HG03565 (cell line): Measurements from ENCODE around the gene PCDH9.
"Not testable (repeated sequence)": the region's sequence is repeated elsewhere in the genome, so short reads cannot be mapped to it uniquely, and the experiment has no call there.

Experiments
- ATAC-seq: cut with Tn5 transposase; IDR thresholded peaks from one replicate; pipeline ENCODE4 v1.9.1; 2021; ENCODE audit warnings: mild to moderate bottlenecking, moderate library complexity; ENCODE audit not compliant: unreplicated experiment

PCDH9 gene

DNA sequence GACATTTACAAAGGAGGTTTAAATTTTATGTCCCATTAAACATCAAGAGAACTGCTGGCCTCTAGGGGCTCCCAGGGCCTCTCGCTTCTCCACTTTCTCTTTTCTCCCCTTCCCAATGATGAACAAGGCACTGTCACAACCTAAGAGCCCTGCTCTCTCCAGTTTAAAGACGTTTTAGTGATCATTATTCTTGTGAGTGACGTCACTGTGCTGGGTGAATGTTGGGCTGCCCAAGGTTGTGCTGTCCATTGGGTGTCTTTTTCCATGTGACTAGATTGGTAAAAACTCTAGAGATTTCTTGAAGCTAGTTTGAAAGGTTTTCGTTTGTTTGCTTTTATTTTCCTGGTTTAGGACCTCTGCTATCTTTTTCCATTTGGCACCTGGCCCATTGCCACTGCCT, 602.6 kb downstream of the PCDH9 start:
- ATAC-seq: no peak

DNA sequence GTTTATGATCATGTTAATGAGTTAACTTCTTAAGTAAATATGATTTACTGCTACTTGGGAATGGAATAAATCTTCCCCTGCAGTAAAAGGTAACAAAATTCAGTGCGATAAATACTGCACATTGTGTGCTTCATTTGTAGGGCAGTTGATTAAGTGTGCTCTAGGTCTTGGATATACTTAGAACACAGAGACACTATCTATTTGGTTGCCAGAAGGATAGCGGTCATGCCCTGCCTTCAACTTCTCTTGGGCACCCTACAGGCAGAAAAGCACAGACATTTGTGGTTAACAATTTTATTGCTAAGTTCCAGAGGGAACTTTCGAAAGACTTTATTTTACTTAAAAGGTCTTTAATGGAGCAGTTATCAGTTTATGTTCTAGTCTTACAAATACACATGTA, 605.8 kb downstream of the PCDH9 start:
- no peak for ATAC-seq

DNA sequence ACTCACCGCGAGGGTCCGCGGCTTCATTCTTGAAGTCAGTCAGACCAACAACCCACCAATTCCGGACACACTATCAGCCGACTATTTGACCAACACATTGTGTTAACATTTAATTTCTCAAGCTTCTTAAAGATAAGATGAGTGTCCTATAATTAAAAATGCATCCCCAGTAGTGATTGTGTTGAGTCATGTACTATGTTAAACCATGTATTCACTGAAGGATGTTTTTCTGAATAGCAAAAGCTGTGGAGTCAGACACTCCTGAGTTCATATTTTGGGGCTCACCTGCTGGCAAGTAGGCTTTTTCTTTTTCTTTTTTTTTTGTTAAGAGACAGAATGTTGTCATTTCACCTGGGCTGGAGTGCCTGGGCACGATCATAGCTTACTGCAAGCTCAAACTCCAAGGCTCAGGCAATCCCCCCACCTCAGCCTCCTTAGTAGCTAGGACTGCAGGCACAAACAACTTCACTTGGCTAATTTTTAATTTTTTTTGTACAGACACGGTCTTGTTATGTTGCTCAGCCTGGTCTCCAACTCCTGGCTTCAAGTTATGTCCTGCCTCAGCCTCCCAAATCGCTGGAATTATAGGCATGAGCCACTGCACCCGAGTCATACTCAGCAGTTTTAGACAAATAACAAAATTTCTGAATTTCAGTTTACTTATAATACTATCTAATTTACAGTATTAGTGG, 606.9 kb downstream of the PCDH9 start:
- no peak for ATAC-seq

GRCh38 chr13:66621906-66622447, 608.2 kb downstream of the PCDH9 start:
- ATAC-seq: not testable (repeated sequence)

DNA sequence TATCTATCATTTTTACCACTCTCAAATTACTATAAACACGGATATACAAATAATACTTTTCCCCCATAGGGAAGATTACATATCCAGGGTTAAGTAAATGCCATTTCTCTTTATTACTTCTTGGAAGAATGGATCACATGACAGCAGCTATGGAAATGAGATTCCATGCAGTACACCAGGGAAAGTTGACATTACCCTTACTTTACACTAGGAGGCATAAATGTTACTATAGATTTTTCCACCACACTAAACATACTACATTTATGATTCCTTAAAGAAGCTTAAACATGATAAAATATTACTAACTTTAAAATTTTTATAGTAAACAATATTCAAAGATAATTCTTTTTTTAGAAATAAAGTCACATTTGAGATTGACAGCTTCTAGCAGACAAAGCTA, 611.4 kb downstream of the PCDH9 start:
- ATAC-seq: no peak

- no peak for ATAC-seq
These were observed 612.4 kb downstream of the PCDH9 start for GRCh38 chr13:66617786-66618185.

GRCh38 chr13:66612983-66613382, 617.2 kb downstream of the PCDH9 start:
- no peak for ATAC-seq

DNA sequence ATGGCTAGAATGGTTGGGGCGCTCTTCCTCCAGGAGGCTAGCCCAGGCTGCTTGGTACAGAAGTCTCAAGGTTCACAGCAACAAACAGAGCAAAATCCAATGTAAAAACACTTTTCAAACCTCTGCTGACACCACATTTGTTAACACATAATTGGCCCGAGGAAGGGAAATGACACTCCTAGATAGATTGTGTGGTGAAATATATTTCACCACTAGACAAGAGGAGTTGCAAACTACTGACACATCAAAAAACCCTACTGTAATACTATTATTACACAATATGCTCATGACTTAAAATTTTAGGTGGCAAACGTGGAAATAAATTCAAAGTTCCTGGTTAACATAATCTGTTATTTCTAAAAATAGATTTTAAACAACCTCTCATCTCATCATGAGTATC, 643.6 kb downstream of the PCDH9 start:
- ATAC-seq: no peak

DNA sequence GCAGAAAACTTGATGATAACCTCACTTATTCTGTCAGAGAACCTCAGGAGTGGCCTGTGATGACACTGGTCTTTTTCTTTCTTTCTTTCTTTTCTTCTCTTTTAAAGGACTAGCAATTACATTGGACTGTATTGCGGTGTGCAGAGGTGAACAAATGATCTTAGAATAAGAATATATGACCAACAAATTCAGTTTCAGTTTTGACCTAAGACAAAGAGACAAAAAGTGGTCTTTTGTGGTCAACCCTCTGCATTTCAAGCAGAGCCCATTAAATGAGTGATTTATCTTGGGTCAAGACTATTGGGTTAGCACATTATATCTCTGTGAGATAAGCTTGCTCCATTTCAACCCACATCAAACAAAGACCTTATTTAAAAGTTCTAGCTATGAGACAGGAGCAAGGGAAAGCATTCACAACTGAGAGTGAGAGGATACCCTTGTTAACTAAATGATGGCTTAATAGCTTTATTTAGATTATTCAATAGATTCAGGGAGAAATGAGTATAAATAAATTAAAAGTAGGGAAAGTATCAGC, 644.4 kb downstream of the PCDH9 start:
- ATAC-seq: no peak

- ATAC-seq: no peak
These were observed 648.5 kb downstream of the PCDH9 start for GRCh38 chr13:66581675-66582074.

GRCh38 chr13:66578305-66578704, 651.8 kb downstream of the PCDH9 start:
- no peak for ATAC-seq

DNA sequence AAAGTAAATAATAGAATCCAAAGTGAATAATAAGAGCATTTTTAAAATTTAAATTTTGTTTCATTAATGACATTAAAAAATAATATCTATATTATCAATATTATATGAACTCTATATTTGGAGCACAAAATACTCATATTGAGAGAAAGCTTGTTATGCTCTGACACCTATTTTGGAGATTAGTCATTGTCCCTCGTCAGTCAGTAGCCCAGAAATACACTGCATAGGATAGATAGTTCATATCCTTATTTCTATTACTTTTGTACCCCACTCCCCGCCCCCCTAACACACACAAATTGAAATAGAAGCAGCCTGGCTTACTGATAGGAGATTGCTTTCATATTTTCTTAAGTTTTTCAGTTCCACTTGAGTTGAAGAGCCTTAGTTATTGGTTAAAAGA, 652.8 kb downstream of the PCDH9 start:
- ATAC-seq: no peak

DNA sequence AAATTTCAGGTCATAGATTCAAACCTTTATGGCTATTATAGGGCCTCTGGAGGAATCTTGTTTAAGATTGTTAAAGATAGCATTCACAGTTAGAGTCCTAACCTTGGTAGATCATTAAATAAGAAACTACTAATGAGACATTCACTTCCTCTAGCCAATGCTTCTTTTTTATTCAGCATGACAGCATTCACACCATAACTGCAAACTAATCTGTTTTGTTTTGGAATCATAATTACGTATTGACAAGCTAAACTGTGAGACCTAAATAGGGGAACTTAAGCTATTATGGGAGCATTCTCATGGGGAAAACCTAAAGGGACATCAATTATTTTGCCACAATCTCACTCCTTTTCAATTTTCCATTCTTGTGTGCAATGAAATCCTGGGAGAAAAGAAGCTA, 653.8 kb downstream of the PCDH9 start:
- no peak for ATAC-seq

GRCh38 chr13:66574606-66575005, 655.5 kb downstream of the PCDH9 start:
- ATAC-seq: no peak

GRCh38 chr13:66567899-66568612, 662.1 kb downstream of the PCDH9 start:
- no peak for ATAC-seq

GRCh38 chr13:66565279-66565678, 664.9 kb downstream of the PCDH9 start:
- ATAC-seq: no peak

DNA sequence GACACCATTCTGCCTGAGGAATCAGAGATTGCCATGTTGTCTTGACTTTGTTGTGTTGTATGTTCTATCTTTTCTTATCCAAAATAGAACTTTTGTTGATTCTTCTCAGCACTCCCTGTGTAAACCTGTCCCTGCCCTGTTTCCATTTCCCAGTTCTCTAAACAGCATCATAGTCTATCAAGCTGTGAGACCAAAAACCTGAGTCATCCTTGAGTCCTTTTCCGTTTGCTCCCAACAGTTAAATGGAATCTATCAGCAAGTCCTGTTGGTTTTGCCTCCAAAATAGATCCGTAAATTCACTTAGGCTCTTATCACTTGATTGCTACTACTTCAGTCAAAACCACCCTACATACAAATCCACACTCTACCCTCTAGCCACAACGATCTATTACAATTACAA, 667.1 kb downstream of the PCDH9 start:
- ATAC-seq: no peak

- no peak for ATAC-seq
These were observed 668.1 kb downstream of the PCDH9 start for GRCh38 chr13:66562054-66562453.

DNA sequence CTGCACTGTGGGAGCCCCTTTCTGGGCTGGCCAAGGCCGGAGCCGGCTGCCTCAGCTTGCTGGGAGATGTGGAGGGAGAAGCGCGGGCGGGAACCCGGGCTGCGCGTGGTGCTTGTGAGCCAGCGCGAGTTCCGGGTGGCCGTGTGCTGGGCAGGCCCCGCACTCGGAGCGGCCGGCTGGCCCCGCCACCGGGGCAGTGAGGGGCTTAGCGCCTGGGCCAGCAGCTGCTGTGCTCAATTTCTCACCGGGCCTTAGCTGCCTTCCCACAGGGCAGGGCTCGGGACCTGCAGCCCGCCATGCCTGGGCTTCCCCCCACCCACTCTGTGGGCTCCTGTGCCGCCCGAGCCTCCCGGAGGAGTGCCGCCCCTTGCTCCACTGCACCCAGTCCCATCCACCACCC, 669.1 kb downstream of the PCDH9 start:
- no peak for ATAC-seq

DNA sequence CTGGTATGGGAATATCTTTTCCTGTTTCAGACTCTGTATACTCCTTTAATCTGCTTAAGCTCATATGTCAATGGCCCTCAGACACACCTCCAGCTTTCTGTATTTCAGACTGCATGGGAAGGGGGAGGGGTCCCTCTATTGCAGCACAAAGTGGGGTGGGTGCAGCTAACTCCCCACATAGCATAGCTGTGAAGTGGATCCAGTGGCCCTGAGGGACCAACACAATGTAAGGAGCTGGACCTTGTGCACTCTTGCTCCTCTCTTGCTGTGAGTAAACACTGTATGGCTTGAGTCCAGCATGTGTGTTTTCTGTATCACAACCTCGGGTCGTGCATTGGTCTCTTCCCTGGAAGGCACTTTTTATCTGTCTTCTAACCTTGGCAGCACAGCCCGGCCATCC, 669.9 kb downstream of the PCDH9 start:
- ATAC-seq: no peak

DNA sequence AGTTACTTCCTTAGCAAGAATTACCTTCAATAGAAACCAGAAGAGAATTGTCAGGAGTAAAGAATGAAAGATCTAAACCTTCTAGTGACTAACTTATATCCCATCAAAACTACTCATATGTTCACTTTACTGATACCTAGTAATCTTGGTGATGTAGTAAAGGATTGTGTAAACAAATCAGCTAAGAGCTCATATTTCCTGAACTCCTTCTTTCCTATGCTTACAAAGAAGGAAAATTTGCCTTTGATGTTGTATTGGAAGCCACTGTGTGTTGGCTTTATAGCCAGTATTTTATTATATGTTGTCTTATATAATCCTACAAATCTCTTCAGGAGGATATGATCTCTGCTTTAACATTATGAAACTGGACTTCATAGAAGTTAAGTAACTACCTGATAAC, 671.0 kb downstream of the PCDH9 start:
- ATAC-seq: no peak

DNA sequence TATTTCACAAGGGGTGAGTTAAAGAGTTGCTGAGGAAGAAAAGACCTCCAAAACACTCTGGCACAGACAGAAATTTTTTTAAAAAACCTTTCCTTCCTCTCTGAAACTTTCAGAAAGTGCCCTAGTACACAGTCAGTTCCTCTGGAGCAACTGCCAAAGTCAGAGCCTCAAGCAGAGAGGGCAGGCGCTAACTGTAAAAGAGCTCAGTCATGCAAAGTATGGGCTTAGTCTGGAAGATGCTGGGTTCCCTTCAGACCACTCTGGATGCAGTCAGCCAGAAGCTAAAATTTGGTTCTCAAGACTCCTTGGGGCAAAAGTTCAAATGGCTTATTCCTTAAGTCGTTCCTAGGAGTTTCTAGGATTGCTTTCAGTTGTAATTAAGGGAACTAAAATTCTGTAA, 671.6 kb downstream of the PCDH9 start:
- ATAC-seq: no peak
